Esophagus squamous epithelium (tissue), 5 donors: Measurements from ENCODE around the gene OR10C1. TPM values are rescaled to one million over a fixed set of nuclear protein-coding genes. Genes with fewer than 3 reads are reported as not detected.
"Not testable (repeated sequence)": the region's sequence is repeated elsewhere in the genome, so short reads cannot be mapped to it uniquely, and the experiment has no call there.

Experiments used
- DNase-seq: peaks from one replicate; lab custom pipeline; 2025; lab: John Stamatoyannopoulos, UW
- H3K27ac ChIP-seq, 4 donors: fragments of 200-600 bp; sonication (generic); one replicate each; pipeline ENCODE4 v1.5.1; 2016 to 2019; ENCODE audit warnings: mild to moderate bottlenecking in 1 of 4
- H3K27me3 ChIP-seq, 4 donors: fragments of 200-600 bp; sonication (generic); 1 replicate in 3 of 4; 2 replicates in 1 of 4; pipeline versions ENCODE4 v1.5.1 to v1.6.0; 2017 to 2021; ENCODE audit warnings: antibody characterized with exemption in 1 of 4
- H3K36me3 ChIP-seq, 3 donors: fragments of 200-600 bp; sonication (generic); one replicate each; pipeline ENCODE4 v1.5.1; 2016 to 2019
- H3K4me1 ChIP-seq, 3 donors: fragments of 200-600 bp; sonication (generic); one replicate each; pipeline ENCODE4 v1.5.1; 2017 to 2019
- H3K4me3 ChIP-seq, 4 donors: fragments of 200-600 bp; sonication (generic); 1 replicate in 3 of 4; 2 replicates in 1 of 4; pipeline ENCODE4 v1.5.1; 2016 to 2019; ENCODE audit warnings: mild to moderate bottlenecking in 2 of 4, moderate library complexity in 1 of 4
- H3K9me3 ChIP-seq, 3 donors: fragments of 200-600 bp; sonication (generic); one replicate each; pipeline ENCODE4 v1.5.1; 2016 to 2019
- POLR2A ChIP-seq, 4 donors: fragments of 450-650 bp; IDR thresholded peaks; one replicate each; pipeline ENCODE4 v1.6.1; 2017; ENCODE audit warnings: antibody characterized with exemption in 4 of 4, mild to moderate bottlenecking in 4 of 4, moderate library complexity in 3 of 4
- WGBS, 2 donors: methylation state at CpG; one replicate each; pipeline ENCODE4 v1.1.5; 2018; 5-methylcytosine and 5-hydroxymethylcytosine counted together
- intact Hi-C: fragments of 100-400 bp; cut with DNase I; formaldehyde crosslinking; loops from one replicate; pipeline ENCODE4 v1.15.0; 2022
- total RNA-seq, 4 donors: library from RNA; depleted of rRNA; stranded (reverse); fragments of >200 nt; gene quantifications; one replicate each; pipeline ENCODE4 v1.1.0, GENCODE V29; 2016
- TF ChIP-seq, protein P1 (sequence below), 6 experiments: fragments of 450-650 bp in 4 of 6; fragments of 200-600 bp in 2 of 6; sonication (generic) in 2 of 6; IDR thresholded peaks; one replicate each; pipeline ENCODE4 v1.5.1; 2016 to 2019; ENCODE audit warnings: antibody characterized with exemption in 6 of 6, mild to moderate bottlenecking in 4 of 6, moderate library complexity in 4 of 6
- donor health status: DM: yes; HTN: yes; CAD: no.

The OR10C1 gene
- total RNA-seq, 4 donors from 2014 or later = not detected

DNA sequence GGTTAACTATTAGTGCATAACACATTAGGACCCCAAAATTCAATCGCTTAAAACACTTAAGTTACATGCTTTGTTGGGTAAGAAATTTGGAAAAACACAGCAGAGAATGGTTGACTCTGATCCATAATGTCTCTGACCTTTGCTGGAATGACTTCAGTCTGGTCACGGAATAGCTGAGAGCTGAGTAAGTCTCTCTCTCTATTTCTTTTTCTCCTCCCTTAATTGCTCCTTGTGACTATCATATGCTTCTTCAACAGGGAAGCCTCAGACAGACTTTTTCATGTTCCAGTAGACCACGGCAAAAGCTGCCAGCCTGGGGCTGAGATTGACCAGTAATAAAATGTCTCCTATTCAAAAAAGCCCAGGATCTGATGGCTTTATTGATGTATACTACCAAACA, 19.6 kb upstream of the OR10C1 start:
- no peaks in the 10 kb centered on the region for H3K4me1 ChIP-seq
- no peak overlapping the region for H3K27ac ChIP-seq
- no peaks in the 10 kb centered on the region for H3K36me3 ChIP-seq
- H3K9me3 ChIP-seq = no peaks in the 10 kb centered on the region
- 72 to 74% methylated on average over 3 of the region's 3 CpGs for WGBS, 2 donors
- no peak for DNase-seq
- H3K4me3 ChIP-seq = no peak overlapping the region
- no peak for TF ChIP-seq POLR2A (IDR thresholded peaks at IDR 0.05)
- TF ChIP-seq, protein P1, sequence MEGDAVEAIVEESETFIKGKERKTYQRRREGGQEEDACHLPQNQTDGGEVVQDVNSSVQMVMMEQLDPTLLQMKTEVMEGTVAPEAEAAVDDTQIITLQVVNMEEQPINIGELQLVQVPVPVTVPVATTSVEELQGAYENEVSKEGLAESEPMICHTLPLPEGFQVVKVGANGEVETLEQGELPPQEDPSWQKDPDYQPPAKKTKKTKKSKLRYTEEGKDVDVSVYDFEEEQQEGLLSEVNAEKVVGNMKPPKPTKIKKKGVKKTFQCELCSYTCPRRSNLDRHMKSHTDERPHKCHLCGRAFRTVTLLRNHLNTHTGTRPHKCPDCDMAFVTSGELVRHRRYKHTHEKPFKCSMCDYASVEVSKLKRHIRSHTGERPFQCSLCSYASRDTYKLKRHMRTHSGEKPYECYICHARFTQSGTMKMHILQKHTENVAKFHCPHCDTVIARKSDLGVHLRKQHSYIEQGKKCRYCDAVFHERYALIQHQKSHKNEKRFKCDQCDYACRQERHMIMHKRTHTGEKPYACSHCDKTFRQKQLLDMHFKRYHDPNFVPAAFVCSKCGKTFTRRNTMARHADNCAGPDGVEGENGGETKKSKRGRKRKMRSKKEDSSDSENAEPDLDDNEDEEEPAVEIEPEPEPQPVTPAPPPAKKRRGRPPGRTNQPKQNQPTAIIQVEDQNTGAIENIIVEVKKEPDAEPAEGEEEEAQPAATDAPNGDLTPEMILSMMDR (IDR thresholded peaks at IDR 0.05) = no peak
- intact Hi-C loops = no loop called here
- no peaks in the 10 kb centered on the region for H3K27me3 ChIP-seq

GRCh38 chr6:29424168-29424567, 14.9 kb upstream of the OR10C1 start:
- H3K4me3 ChIP-seq = no peak overlapping the region
- no peaks in the 10 kb centered on the region for H3K9me3 ChIP-seq
- DNase-seq = no peak
- peaks cover 0 to 6% (median 0%) of the 10 kb centered on the region in 4 donors for H3K27me3 ChIP-seq
- 67 to 86% methylated on average over 2 of the region's 2 CpGs for WGBS, 2 donors
- no peaks in the 10 kb centered on the region for H3K4me1 ChIP-seq
- intact Hi-C loops = no loop called here
- no peaks in the 10 kb centered on the region for H3K36me3 ChIP-seq
- no peak overlapping the region for H3K27ac ChIP-seq
- TF ChIP-seq POLR2A (IDR thresholded peaks at IDR 0.05) = no peak
- TF ChIP-seq, protein P1 (IDR thresholded peaks at IDR 0.05) = no peak

GRCh38 chr6:29424575-29424974, 14.5 kb upstream of the OR10C1 start:
- H3K27ac ChIP-seq = no peak overlapping the region
- H3K9me3 ChIP-seq = no peaks in the 10 kb centered on the region
- H3K27me3 ChIP-seq = peaks cover 0 to 6% (median 0%) of the 10 kb centered on the region in 4 donors
- 21 to 28% methylated on average over 2 of the region's 2 CpGs for WGBS, 2 donors
- no peak for DNase-seq
- H3K4me3 ChIP-seq = no peak overlapping the region
- H3K4me1 ChIP-seq = no peaks in the 10 kb centered on the region
- TF ChIP-seq, protein P1 (IDR thresholded peaks at IDR 0.05) = no peak
- no peak for TF ChIP-seq POLR2A (IDR thresholded peaks at IDR 0.05)
- intact Hi-C loops = no loop called here
- H3K36me3 ChIP-seq = no peaks in the 10 kb centered on the region

DNA sequence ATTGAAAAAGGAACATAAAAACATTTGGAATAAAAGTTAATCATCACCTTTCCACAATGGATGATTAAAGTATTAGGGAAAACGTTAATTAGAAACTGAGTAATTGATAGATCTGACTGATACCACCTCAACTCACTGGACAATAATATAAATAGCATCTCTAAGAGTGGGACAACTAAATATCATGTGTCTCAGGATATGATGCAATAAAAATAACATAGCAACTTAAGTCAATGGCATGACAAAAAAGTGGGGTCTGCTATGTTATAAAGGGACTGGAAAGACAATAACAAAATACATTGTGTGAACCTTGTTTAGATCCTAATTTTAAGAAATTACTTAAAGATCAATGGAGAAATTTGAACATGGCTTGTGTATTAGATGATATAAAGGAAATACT, 14.0 kb upstream of the OR10C1 start:
- H3K27ac ChIP-seq = no peak overlapping the region
- H3K36me3 ChIP-seq = no peaks in the 10 kb centered on the region
- WGBS, 2 donors = 19 to 35% methylated on average over 1 of the region's 1 CpG
- no peak overlapping the region for H3K4me3 ChIP-seq
- no peaks in the 10 kb centered on the region for H3K9me3 ChIP-seq
- H3K4me1 ChIP-seq = no peaks in the 10 kb centered on the region
- TF ChIP-seq, protein P1 (IDR thresholded peaks at IDR 0.05) = no peak
- TF ChIP-seq POLR2A (IDR thresholded peaks at IDR 0.05) = no peak
- intact Hi-C loops = no loop called here
- no peak for DNase-seq
- peaks cover 0 to 6% (median 0%) of the 10 kb centered on the region in 4 donors for H3K27me3 ChIP-seq

DNA sequence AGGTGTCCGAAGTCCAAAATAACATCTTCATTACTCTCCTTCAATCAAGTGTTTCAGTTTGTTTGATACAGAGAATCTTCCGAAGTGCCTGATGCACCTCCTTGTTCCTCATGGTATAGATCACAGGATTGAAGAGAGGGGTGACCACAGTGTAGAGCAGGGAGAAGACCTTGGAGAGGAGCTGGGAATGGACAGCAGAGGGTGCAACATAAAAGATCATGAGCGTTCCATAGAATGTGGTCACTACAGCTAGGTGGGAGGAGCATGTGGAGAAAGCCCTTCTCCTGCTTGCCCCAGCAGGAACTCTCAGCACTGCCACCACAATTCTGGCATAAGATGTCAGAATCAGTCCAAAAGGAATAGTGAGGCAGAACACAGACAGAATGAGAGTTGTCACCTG, 12.5 kb upstream of the OR10C1 start:
- H3K4me3 ChIP-seq = no peak overlapping the region
- WGBS, 2 donors = 78 to 82% methylated on average over 2 to 3 of the region's 3 CpGs
- intact Hi-C loops = no loop called here
- H3K4me1 ChIP-seq = no peaks in the 10 kb centered on the region
- no peaks in the 10 kb centered on the region for H3K9me3 ChIP-seq
- peaks cover 0 to 6% (median 0%) of the 10 kb centered on the region in 4 donors for H3K27me3 ChIP-seq
- no peak for DNase-seq
- TF ChIP-seq POLR2A (IDR thresholded peaks at IDR 0.05) = no peak
- TF ChIP-seq, protein P1 (IDR thresholded peaks at IDR 0.05) = no peak
- no peaks in the 10 kb centered on the region for H3K36me3 ChIP-seq
- H3K27ac ChIP-seq = no peak overlapping the region

DNA sequence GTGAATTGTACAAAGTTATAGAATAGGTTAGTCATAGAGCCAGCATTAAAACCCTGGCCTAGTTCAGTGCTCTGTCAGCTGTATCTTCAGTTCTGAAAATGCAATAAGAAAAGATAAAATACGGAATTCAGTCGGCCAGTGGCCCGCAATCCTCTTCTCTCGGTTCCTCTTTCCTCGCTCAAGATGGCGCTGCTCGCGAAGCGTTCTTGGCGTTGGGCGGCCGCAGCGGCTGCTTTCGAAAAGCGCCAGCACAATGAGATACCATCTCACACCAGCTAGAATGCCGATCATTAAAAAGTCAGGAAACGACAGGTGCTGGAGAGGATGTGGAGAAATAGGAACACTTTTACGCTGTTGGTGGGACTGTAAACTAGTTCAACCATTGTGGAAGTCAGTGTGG, 2.4 kb upstream of the OR10C1 start:
- H3K36me3 ChIP-seq, H3K9me3 ChIP-seq, H3K27me3 ChIP-seq, intact Hi-C loops, H3K4me1 ChIP-seq, DNase-seq, H3K27ac ChIP-seq, H3K4me3 ChIP-seq: not testable (repeated sequence)
- WGBS, 2 donors = 77 to 90% methylated on average over 15 to 18 of the region's 18 CpGs
